Thoracic aorta (tissue), 2 donors: Measurements from ENCODE around the gene C1orf52. TPM values are rescaled to one million over a fixed set of nuclear protein-coding genes. Genes with fewer than 3 reads are reported as not detected.
A peak's percentile ranks its signal among the peaks of the same experiment; 100 is the strongest.

Experiments
- ATAC-seq: fragments of 150-250 bp; one replicate; pipeline ENCODE4 v1.8.0; 2017; ENCODE audit warnings: low read depth; ENCODE audit not compliant: insufficient number of reproducible peaks, low FRiP score
- DNase-seq: peaks from one replicate; pipeline ENCODE4 v3.0.0-alpha.2; 2020; ENCODE audit warnings: low spot score
- H3K27ac ChIP-seq, 2 donors: fragments of 200-600 bp; sonication (generic); 1 replicate in 1 of 2; 2 replicates in 1 of 2; pipeline ENCODE4 v1.5.1; 2016; ENCODE audit warnings: mild to moderate bottlenecking in 2 of 2, moderate library complexity in 2 of 2
- H3K27me3 ChIP-seq: fragments of 200-600 bp; sonication (generic); replicated peaks from 2 replicates; pipeline ENCODE4 v1.6.0; 2016; ENCODE audit warnings: mild to moderate bottlenecking; ENCODE audit not compliant: insufficient read depth
- H3K36me3 ChIP-seq: fragments of 200-600 bp; sonication (generic); one replicate; pipeline ENCODE4 v1.5.1; 2016
- H3K4me1 ChIP-seq, 2 donors: fragments of 200-600 bp; sonication (generic); 1 replicate in 1 of 2; 2 replicates in 1 of 2; pipeline versions ENCODE4 v1.5.1 to v1.6.0; 2016; ENCODE audit warnings: low read depth in 2 of 2, mild to moderate bottlenecking in 1 of 2; ENCODE audit not compliant: control insufficient read depth in 1 of 2
- H3K4me3 ChIP-seq: fragments of 200-600 bp; sonication (generic); 2 replicates; pipeline ENCODE4 v1.5.1; 2016; ENCODE audit warnings: mild to moderate bottlenecking
- H3K9me3 ChIP-seq: fragments of 200-600 bp; sonication (generic); 2 replicates; pipeline ENCODE4 v1.5.1; 2016
- total RNA-seq, 2 donors: library from RNA; depleted of rRNA; stranded (reverse); fragments of >200 nt; gene quantifications; one replicate each; pipeline versions ENCODE4 v1.1.0 to v1.2.3, GENCODE V29; 2016
- TF ChIP-seq, protein P1 (sequence below): fragments of 200-600 bp; sonication (generic); IDR thresholded peaks from one replicate; pipeline ENCODE4 v1.5.1; 2019; ENCODE audit warnings: antibody characterized with exemption

The C1orf52 gene
- total RNA-seq, 2 donors from 2014 or later = 20.7 to 28.7 TPM

DNA sequence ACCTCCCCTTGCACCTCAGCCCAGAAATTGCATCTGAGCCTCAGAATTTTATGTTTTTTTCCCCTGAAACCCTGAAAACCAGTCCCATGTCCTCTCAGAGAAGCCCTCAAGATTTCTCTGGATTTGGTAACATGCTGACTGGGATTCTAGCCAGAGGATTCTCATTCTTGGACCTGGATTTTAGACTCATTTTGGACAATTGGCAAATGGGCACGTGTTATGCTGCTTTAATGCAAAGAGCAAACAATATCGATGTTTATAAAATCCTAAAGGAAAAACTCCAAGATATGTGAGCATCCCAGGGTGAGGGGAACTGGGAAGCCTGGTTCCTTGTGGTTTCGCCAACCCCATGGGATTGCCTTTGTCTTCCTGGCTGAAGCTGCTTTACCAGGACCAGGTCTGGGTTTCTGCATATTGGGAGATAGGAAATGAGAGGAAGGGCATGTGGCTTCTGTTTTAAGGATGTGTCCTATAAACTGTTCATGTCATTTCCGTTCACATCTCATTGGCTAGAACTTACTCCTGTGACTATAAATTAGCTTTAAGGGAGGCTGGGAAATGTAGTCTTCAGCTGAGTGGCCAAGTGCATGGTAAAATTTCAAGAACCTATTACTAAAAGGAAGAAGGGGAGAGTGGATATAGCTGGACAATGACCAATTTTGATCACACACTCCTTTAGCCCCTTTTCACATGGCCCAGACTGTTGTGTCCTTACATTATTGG lies 44.1 kb upstream of the C1orf52 start:
- Histone ChIP-seq H3K27ac (no peak overlapping the region), H3K36me3 (no peaks in the 10 kb centered on the region), H3K4me1 (peaks cover 1 to 16% of the 10 kb centered on the region in 2 donors), H3K4me3 (no peak overlapping the region), H3K9me3 (no peaks in the 10 kb centered on the region), H3K27me3 (no peaks in the 10 kb centered on the region)
- ATAC-seq (no peak), DNase-seq (no peak)
- TF ChIP-seq, protein P1, sequence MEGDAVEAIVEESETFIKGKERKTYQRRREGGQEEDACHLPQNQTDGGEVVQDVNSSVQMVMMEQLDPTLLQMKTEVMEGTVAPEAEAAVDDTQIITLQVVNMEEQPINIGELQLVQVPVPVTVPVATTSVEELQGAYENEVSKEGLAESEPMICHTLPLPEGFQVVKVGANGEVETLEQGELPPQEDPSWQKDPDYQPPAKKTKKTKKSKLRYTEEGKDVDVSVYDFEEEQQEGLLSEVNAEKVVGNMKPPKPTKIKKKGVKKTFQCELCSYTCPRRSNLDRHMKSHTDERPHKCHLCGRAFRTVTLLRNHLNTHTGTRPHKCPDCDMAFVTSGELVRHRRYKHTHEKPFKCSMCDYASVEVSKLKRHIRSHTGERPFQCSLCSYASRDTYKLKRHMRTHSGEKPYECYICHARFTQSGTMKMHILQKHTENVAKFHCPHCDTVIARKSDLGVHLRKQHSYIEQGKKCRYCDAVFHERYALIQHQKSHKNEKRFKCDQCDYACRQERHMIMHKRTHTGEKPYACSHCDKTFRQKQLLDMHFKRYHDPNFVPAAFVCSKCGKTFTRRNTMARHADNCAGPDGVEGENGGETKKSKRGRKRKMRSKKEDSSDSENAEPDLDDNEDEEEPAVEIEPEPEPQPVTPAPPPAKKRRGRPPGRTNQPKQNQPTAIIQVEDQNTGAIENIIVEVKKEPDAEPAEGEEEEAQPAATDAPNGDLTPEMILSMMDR = no peak

DNA sequence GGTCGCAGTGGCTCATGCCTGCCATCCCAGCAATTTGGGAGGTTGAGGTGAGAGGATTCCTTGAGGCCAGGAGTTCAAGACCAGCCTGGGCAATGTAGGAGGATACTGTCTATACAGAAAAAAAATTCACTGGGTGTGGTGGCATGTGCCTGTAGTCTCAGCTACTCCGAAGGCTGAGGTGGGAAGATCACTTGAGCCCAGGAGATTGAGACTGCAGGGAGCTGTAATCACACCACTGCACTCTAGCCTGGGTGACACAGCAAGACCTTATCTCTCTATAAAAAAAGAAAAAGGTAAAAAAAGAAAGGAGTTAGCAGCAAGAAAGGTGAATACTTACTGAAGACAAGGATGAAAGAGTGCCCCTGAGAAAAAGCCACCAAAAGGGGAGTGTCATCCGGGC lies 40.7 kb upstream of the C1orf52 start:
- Histone ChIP-seq H3K4me1 (peaks cover 16 to 28% of the 10 kb centered on the region in 2 donors), H3K27ac (no peak overlapping the region), H3K9me3 (no peaks in the 10 kb centered on the region), H3K27me3 (no peaks in the 10 kb centered on the region), H3K36me3 (no peaks in the 10 kb centered on the region), H3K4me3 (no peak overlapping the region)
- no peak for DNase-seq
- TF ChIP-seq, protein P1 = no peak
- ATAC-seq = no peak

DNA sequence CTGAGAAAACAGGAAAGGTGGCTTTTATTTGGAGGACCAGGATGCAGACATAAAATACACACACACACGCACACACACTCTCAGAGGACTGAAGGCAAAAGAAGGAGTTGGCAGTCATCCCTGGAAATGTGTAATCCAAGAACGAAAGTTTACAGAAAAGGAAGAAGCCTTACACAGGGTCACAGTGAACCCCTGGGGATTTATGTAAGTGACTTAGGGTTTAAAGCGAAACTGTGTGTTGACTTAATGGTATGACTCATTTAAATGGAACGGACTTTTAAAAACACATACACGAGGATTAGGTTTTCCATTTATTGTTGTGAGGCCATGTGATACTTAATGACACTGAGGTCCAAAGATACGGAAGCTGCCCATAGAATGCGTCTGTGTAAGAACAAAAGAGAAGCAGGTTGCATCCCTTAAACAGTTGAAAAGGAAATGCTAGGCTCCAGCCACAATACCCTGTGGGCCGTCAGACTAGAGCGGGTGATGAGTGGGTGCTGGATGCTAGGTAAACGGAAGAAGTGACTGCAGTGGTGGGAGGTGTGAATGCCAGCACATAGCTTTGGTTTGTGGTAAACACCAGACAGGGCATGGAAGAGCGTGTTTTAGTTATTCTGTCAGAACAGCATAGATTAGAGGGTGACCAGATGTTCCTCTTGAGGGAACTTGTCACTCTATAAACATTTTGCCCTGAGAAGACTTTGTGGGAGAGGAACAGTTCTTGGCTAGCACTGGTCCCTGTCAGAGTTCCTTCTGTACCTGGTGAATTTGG lies 38.6 kb upstream of the C1orf52 start:
- Histone ChIP-seq H3K9me3 (no peaks in the 10 kb centered on the region), H3K27ac (peak overlapping the region; percentile 74 to 77), H3K4me3 (peak overlapping the region; percentile 23), H3K27me3 (no peaks in the 10 kb centered on the region), H3K4me1 (peaks cover 16 to 28% of the 10 kb centered on the region in 2 donors), H3K36me3 (no peaks in the 10 kb centered on the region)
- peak; percentile 43 for DNase-seq
- TF ChIP-seq, protein P1 = no peak
- peak; percentile 90 for ATAC-seq

DNA sequence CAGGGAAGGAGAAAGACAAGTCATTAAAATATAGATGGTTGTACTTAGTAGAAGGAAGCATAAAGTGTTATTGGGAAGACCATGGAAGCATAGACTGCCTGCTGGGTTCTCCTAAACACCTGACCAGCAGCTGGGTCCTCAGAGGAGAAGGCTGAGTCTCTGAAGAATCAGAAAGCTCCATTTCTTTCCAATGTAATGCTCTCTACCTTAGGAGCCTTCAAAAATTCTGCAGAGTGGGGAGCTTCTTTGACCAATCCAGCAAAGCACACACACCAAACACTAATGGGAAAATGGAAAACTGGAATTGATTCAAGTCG lies 38.0 kb upstream of the C1orf52 start:
- Histone ChIP-seq H3K4me1 (peaks cover 16 to 28% of the 10 kb centered on the region in 2 donors), H3K27ac (peak overlapping the region; percentile 70 to 77), H3K27me3 (no peaks in the 10 kb centered on the region), H3K4me3 (peak overlapping the region; percentile 23), H3K36me3 (no peaks in the 10 kb centered on the region), H3K9me3 (no peaks in the 10 kb centered on the region)
- peak; percentile 5 for ATAC-seq
- DNase-seq = no peak
- TF ChIP-seq, protein P1 = no peak

DNA sequence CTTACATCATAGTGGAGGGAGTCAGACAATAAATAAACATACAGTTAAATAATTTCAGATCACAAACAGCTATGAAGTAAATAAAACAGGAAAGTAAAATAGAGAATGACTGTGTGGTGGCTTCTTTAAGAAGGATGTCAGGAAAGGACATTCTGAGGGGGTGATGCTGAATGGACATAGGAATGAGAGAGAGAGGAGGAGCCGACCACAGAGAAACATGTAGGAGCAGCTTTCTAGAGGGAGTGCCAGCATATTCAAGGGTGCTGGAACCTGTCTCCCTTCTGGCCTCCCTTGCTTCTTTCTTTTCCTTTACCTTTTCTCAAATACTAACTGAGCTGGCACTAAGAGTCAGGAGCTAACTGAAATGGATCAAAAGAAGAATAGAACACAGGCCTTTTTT lies 37.5 kb upstream of the C1orf52 start:
- DNase-seq (no peak), ATAC-seq (no peak)
- H3K36me3 ChIP-seq = no peaks in the 10 kb centered on the region
- TF ChIP-seq, protein P1 = no peak
- peak overlapping the region; percentile 70 to 77 for H3K27ac ChIP-seq
- H3K27me3 ChIP-seq = no peaks in the 10 kb centered on the region
- H3K4me3 ChIP-seq = peak overlapping the region; percentile 23
- H3K4me1 ChIP-seq = peaks cover 16 to 28% of the 10 kb centered on the region in 2 donors
- H3K9me3 ChIP-seq = no peaks in the 10 kb centered on the region
